HepG2 (cell line): ENCODE results near the gene GRID1. TPM values are rescaled to one million over a fixed set of nuclear protein-coding genes. Genes with fewer than 3 reads are reported as not detected.

Source experiments
- ATAC-seq: fragments of 200-7000 bp; cut with Tn5 transposase; 3 replicates; pipeline ENCODE4 v1.9.1; 2020; ENCODE audit warnings: mild to moderate bottlenecking, moderate library complexity
- BruUV-seq: library from RNA; stranded (reverse); fragments of 400-500 nt; replicated peaks from 2 replicates; lab custom pipeline; 2021; lab: Mats Ljungman, UMichigan
- CTCF ChIA-PET: fragments of 300-600 bp; formaldehyde crosslinking; extraction: SDS; loops from one replicate; lab custom pipeline; 2021; ENCODE audit warnings: low total read pairs, inconsistent platforms, low intra/inter-chr PET ratio; lab: Yijun Ruan, JAX
- POLR2A ChIA-PET: fragments of 350-600 bp; sonication (Branson Sonifier 250); formaldehyde crosslinking; loops from one replicate; lab custom pipeline; 2020; ENCODE audit warnings: antibody characterized with exemption, inconsistent platforms; lab: Yijun Ruan, JAX
- DNase-seq: peaks from one replicate; pipeline ENCODE4 v3.0.0-alpha.2; 2015; ENCODE audit warnings: low spot score
- FAIRE-seq: peaks from 3 replicates; lab custom pipeline; 2011; peaks lifted over from hg19 to GRCh38; lab: Jason Lieb, UNC
- H2AFZ ChIP-seq: one replicate; pipeline ENCODE4 v1.6.1; 2011; ENCODE audit warnings: low read length, inconsistent platforms
- H3K27ac ChIP-seq: fragments of 300-600 bp; 3 replicates; pipeline ENCODE4 v1.8.0; 2011; ENCODE audit warnings: mixed run types, mild to moderate bottlenecking, mixed read lengths, low read length, inconsistent platforms; ENCODE audit not compliant: insufficient read depth; ENCODE audit errors: extremely low read length
- H3K27me3 ChIP-seq, 2 experiments: fragments of 200-600 bp in 1 of 2; 2 replicates in 1 of 2; 3 replicates in 1 of 2; pipeline versions ENCODE4 v1.6.0 to v1.8.0; 2011; ENCODE audit warnings: low read length in 2 of 2, mild to moderate bottlenecking in 2 of 2, moderate library complexity in 2 of 2, inconsistent platforms in 1 of 2; ENCODE audit not compliant: insufficient read depth in 2 of 2, control insufficient read depth in 1 of 2
- H3K36me3 ChIP-seq, 2 experiments: fragments of 200-600 bp in 1 of 2; replicated peaks in 1 of 2; 2 replicates in 1 of 2; 3 replicates in 1 of 2; pipeline versions ENCODE4 v1.5.1 to v1.8.0; 2011; ENCODE audit warnings: low read length in 2 of 2, inconsistent platforms in 1 of 2; ENCODE audit not compliant: insufficient read depth in 2 of 2, control insufficient read depth in 1 of 2
- H3K4me1 ChIP-seq: 2 replicates; pipeline ENCODE4 v1.5.1; 2012; ENCODE audit warnings: low read length, inconsistent platforms; ENCODE audit not compliant: insufficient read depth
- H3K4me2 ChIP-seq: 2 replicates; pipeline ENCODE4 v1.6.0; 2011; ENCODE audit warnings: low read depth, low read length, inconsistent platforms
- H3K4me3 ChIP-seq, 3 experiments: fragments of 200-600 bp in 1 of 3; sonication (generic), shearing (Covaris generic) in 1 of 3; replicated peaks in 1 of 3; 2 replicates each; pipeline ENCODE4 v1.5.1; 2011 to 2016; ENCODE audit warnings: low read length in 3 of 3, inconsistent platforms in 2 of 3, low read depth in 2 of 3, mild to moderate bottlenecking in 2 of 3, control low read depth in 1 of 3, mixed read lengths in 1 of 3; ENCODE audit not compliant: insufficient read depth in 1 of 3
- H3K79me2 ChIP-seq: one replicate; pipeline ENCODE4 v1.6.1; 2011; ENCODE audit warnings: low read length, inconsistent platforms; ENCODE audit not compliant: insufficient read depth
- H3K9ac ChIP-seq: 2 replicates; pipeline ENCODE4 v1.6.0; 2011; ENCODE audit warnings: mild to moderate bottlenecking, low read depth, low read length, inconsistent platforms; ENCODE audit not compliant: insufficient read depth
- H3K9me3 ChIP-seq: 2 replicates; pipeline ENCODE4 v1.5.1; 2012; ENCODE audit warnings: mild to moderate bottlenecking, low read length
- H4K20me1 ChIP-seq: 2 replicates; pipeline ENCODE4 v1.6.0; 2011; ENCODE audit warnings: inconsistent platforms, mild to moderate bottlenecking, low read length, moderate library complexity; ENCODE audit not compliant: insufficient read depth
- ATF4 ChIP-seq, 2 experiments: fragments of 450-650 bp in 1 of 2; sonication (generic) in 1 of 2; formaldehyde crosslinking; IDR thresholded peaks; 2 replicates each; pipeline versions ENCODE4 v1.5.0 to v1.8.0; 2020 to 2022; ENCODE audit warnings: mild to moderate bottlenecking in 1 of 2, missing genetic modification reagents in 1 of 2
- ATF7 ChIP-seq, 2 experiments: fragments of 450-650 bp in 1 of 2; sonication (generic) in 1 of 2; formaldehyde crosslinking in 1 of 2; IDR thresholded peaks; 2 replicates each; pipeline versions ENCODE4 v1.4.0 to v1.6.1; 2016 to 2020; ENCODE audit warnings: antibody characterized with exemption in 1 of 2, mild to moderate bottlenecking in 1 of 2, missing genetic modification reagents in 1 of 2
- CEBPB ChIP-seq: IDR thresholded peaks from 2 replicates; pipeline ENCODE4 v1.6.1; 2011; ENCODE audit warnings: low read depth, low read length, improper control_type of control experiment, borderline replicate concordance
- CREM ChIP-seq, 2 experiments: sonication (generic) in 1 of 2; formaldehyde crosslinking in 1 of 2; IDR thresholded peaks; 2 replicates each; pipeline versions ENCODE4 v1.4.0 to v1.6.1; 2016 to 2020; ENCODE audit warnings: antibody characterized with exemption in 1 of 2, mild to moderate bottlenecking in 1 of 2, missing genetic modification reagents in 1 of 2
- FOSL2 ChIP-seq: sonication (generic); formaldehyde crosslinking; IDR thresholded peaks from 2 replicates; pipeline ENCODE4 v1.4.0; 2020; ENCODE audit warnings: missing genetic modification reagents
- FOXA1 ChIP-seq, 2 experiments: fragments of 450-650 bp in 1 of 2; sonication (generic) in 1 of 2; formaldehyde crosslinking in 1 of 2; IDR thresholded peaks; 2 replicates each; pipeline versions ENCODE4 v1.4.0 to v1.6.1; 2016 to 2020; ENCODE audit warnings: missing genetic modification reagents in 1 of 2
- GATAD2A ChIP-seq: IDR thresholded peaks from 2 replicates; pipeline ENCODE4 v1.6.1; 2016
- HNRNPLL ChIP-seq: fragments of 200-400 bp; formaldehyde crosslinking; IDR thresholded peaks from 2 replicates; pipeline ENCODE4 v1.6.1; 2017; ENCODE audit warnings: mild to moderate bottlenecking, low read depth, low read length; ENCODE audit not compliant: poor library complexity, severe bottlenecking
- MIER3 ChIP-seq: IDR thresholded peaks from 2 replicates; pipeline ENCODE4 v1.6.1; 2016; ENCODE audit warnings: missing compliant biosample characterization, borderline replicate concordance
- NFYB ChIP-seq: sonication (generic); formaldehyde crosslinking; IDR thresholded peaks from 2 replicates; pipeline ENCODE4 v1.4.0; 2020; ENCODE audit warnings: missing genetic modification reagents
- RFX1 ChIP-seq: fragments of 450-650 bp; IDR thresholded peaks from 2 replicates; pipeline ENCODE4 v1.6.1; 2017
- RXRB ChIP-seq: IDR thresholded peaks from 2 replicates; pipeline ENCODE4 v1.6.1; 2016; ENCODE audit warnings: borderline replicate concordance, missing genetic modification reagents, missing compliant biosample characterization
- SOX5 ChIP-seq: IDR thresholded peaks from 2 replicates; pipeline ENCODE4 v1.6.1; 2016; ENCODE audit warnings: borderline replicate concordance
- SP5 ChIP-seq: IDR thresholded peaks from 2 replicates; pipeline ENCODE4 v1.6.1; 2016; ENCODE audit warnings: low read depth, borderline replicate concordance
- TBX2 ChIP-seq: sonication (generic); formaldehyde crosslinking; IDR thresholded peaks from 2 replicates; pipeline ENCODE4 v1.5.0; 2020; ENCODE audit warnings: missing genetic modification reagents, mild to moderate bottlenecking, borderline replicate concordance
- XRCC5 ChIP-seq: fragments of 200-400 bp; formaldehyde crosslinking; optimal IDR thresholded peaks from 2 replicates; pipeline ENCODE3; 2017; ENCODE audit warnings: mild to moderate bottlenecking, low read length
- ZNF12 ChIP-seq: sonication (generic); formaldehyde crosslinking; IDR thresholded peaks from 2 replicates; pipeline ENCODE4 v1.5.0; 2020; ENCODE audit warnings: missing genetic modification reagents
- ZNF282 ChIP-seq: fragments of 450-650 bp; IDR thresholded peaks from 2 replicates; pipeline ENCODE4 v1.6.1; 2018; ENCODE audit not compliant: partially characterized antibody
- ZNF292 ChIP-seq: sonication (generic); formaldehyde crosslinking; IDR thresholded peaks from 2 replicates; pipeline ENCODE4 v1.8.1; 2022; ENCODE audit warnings: mild to moderate bottlenecking, low read depth, missing genetic modification reagents, borderline replicate concordance
- ZNF337 ChIP-seq: sonication (generic); formaldehyde crosslinking; IDR thresholded peaks from 2 replicates; pipeline ENCODE4 v1.5.1; 2020; ENCODE audit warnings: missing genetic modification reagents, low read depth, mild to moderate bottlenecking, borderline replicate concordance
- ZNF7 ChIP-seq: IDR thresholded peaks from 2 replicates; pipeline ENCODE4 v1.6.1; 2016; ENCODE audit warnings: missing biosample characterization, missing genetic modification reagents
- ZNF709 ChIP-seq: sonication (generic); formaldehyde crosslinking; IDR thresholded peaks from 2 replicates; pipeline ENCODE4 v1.5.0; 2020; ENCODE audit warnings: mild to moderate bottlenecking, missing genetic modification reagents
- ZNF713 ChIP-seq: sonication (generic); formaldehyde crosslinking; IDR thresholded peaks from 2 replicates; pipeline ENCODE4 v1.4.0; 2020; ENCODE audit warnings: mild to moderate bottlenecking, missing genetic modification reagents
- WGBS: methylation state at CpG from one replicate; pipeline ENCODE4 v1.1.6; 2017; ENCODE audit warnings: low lambda C conversion rate; 5-methylcytosine and 5-hydroxymethylcytosine counted together
- in situ Hi-C: cut with HindIII; loops from 2 replicates; pipeline ENCODE4 v1.10.0; 2017; ENCODE audit warnings: low pct_unique_long_range_greater_than_20kb; ENCODE audit not compliant: extremely low pct_ligation_motif_present
- intact Hi-C: fragments of 100-400 bp; cut with micrococcal nuclease; formaldehyde crosslinking; loops from one replicate; pipeline ENCODE4 v1.10.0; 2022; ENCODE audit not compliant: unreplicated experiment
- polyA plus RNA-seq, 8 experiments: library from polyadenylated mRNA; depleted of rRNA in 3 of 8; stranded (reverse) in 7 of 8; unstranded in 1 of 8; fragments of >200 nt; fragmentation: Illumina TruSeq in 4 of 8; extraction: Trizol in 4 of 8; gene quantifications; 2 replicates each; pipeline versions ENCODE4 v1.2.1 to v1.2.3, GENCODE V29; 2011 to 2016; ENCODE audit warnings: low read depth in 4 of 8, missing spikeins in 1 of 8, mixed read lengths in 1 of 8; ENCODE audit not compliant: insufficient read depth in 1 of 8
- total RNA-seq, 5 experiments: library from RNA; depleted of rRNA; stranded (reverse); fragments of >200 nt; fragmentation: Illumina TruSeq; extraction: Trizol; gene quantifications; 2 replicates each; pipeline ENCODE4 v1.2.3, GENCODE V29; 2016; ENCODE audit warnings: low read depth in 1 of 5

Gene GRID1
- total and polyA plus RNA-seq, 2 of the 13 experiments (the other 11 are each of a cell fraction or from before 2014, with no cell fraction given) = 0.05 TPM; not detected in 1

- CTCF ChIA-PET = no interaction called here
- no peaks in the 10 kb centered on the region for H3K27me3 ChIP-seq
Measured at GRCh38 chr10:85888559-85888958, 478.0 kb downstream of the GRID1 start.

GRCh38 chr10:85888004-85888403 lies 478.6 kb downstream of the GRID1 start:
- whole genome bisulfite sequencing = 0% methylated on average over 3 of the region's 3 CpGs
- CTCF ChIA-PET = no interaction called here
- DNase-seq = peak; percentile 64
- TF ChIP-seq ZNF12 (CRISPR knock-in tag) (peak; percentile 93), CREM (IDR thresholded peaks at IDR 0.05) (peak; percentile 37), CREM (CRISPR knock-in tag; IDR thresholded peaks at IDR 0.05) (no peak), HNRNPLL (no peak), ZNF282 (no peak), MIER3 (CRISPR knock-in tag) (peak; percentile 38; the same call in 1 of the 2 replicates), GATAD2A (CRISPR knock-in tag) (peak; percentile 52; the same call in 1 of the 2 replicates), RFX1 (no peak), XRCC5 (peak; percentile 55), ATF7 (IDR thresholded peaks at IDR 0.05) (peak; percentile 86), ATF7 (CRISPR knock-in tag; IDR thresholded peaks at IDR 0.05) (no peak), ATF4 (CRISPR knock-in tag; IDR thresholded peaks at IDR 0.05) (peak in 1 of 2 experiments; percentile 91; a peak in 2 of 4 replicates), FOXA1 (IDR thresholded peaks at IDR 0.05) (no peak), FOXA1 (CRISPR knock-in tag; IDR thresholded peaks at IDR 0.05) (peak; percentile 61; the same call in 1 of the 2 replicates), SP5 (CRISPR knock-in tag) (no peak), TBX2 (CRISPR knock-in tag) (0 out of 2 replicates have a peak, but pooled peaks have one; percentile 24), ZNF292 (CRISPR knock-in tag) (no peak), FOSL2 (CRISPR knock-in tag) (peak; percentile 68), SOX5 (CRISPR knock-in tag) (peak; percentile 97), RXRB (CRISPR knock-in tag) (peak; percentile 78), ZNF337 (no peak)

More at GRCh38 chr10:85888559-85888958, 478.0 kb downstream of the GRID1 start:
- Histone ChIP-seq H2AFZ (no peak overlapping the region), H4K20me1 (no peaks in the 10 kb centered on the region), H3K4me2 (no peak overlapping the region), H3K4me1 (peaks cover 11% of the 10 kb centered on the region), H3K79me2 (no peaks in the 10 kb centered on the region), H3K9me3 (no peaks in the 10 kb centered on the region), H3K9ac (no peak overlapping the region), H3K36me3 (no peaks in the 10 kb centered on the region), H3K4me3 (no peak overlapping the region), H3K27ac (no peak overlapping the region)
- DNase-seq = no peak
- TF ChIP-seq ZNF713 (CRISPR knock-in tag) = no peak
- no peak for TF ChIP-seq CEBPB
- TF ChIP-seq ZNF7 (CRISPR knock-in tag) = no peak
- no peak for TF ChIP-seq NFYB (CRISPR knock-in tag)
- TF ChIP-seq ZNF709 (CRISPR knock-in tag) = no peak
- POLR2A ChIA-PET = no interaction called here
- in situ Hi-C loops = no loop called here
- no peak for FAIRE-seq
- ATAC-seq = no peak; the same call in 2 of the 3 replicates
- intact Hi-C loops = no loop called here
- 0% methylated on average over 2 of the region's 2 CpGs for WGBS
- BruUV-seq = no TSS peak

More at GRCh38 chr10:85888004-85888403, 478.6 kb downstream of the GRID1 start:
- no peaks in the 10 kb centered on the region for H3K27me3 ChIP-seq
- H3K27ac ChIP-seq = no peak overlapping the region
- no peaks in the 10 kb centered on the region for H3K79me2 ChIP-seq
- POLR2A ChIA-PET = no interaction called here
- FAIRE-seq = no peak
- peak overlapping the region; percentile 14; the same call in 1 of the 2 replicates for H3K4me2 ChIP-seq
- H3K4me1 ChIP-seq = peaks cover 11% of the 10 kb centered on the region
- no peaks in the 10 kb centered on the region for H4K20me1 ChIP-seq
- intact Hi-C loops = no loop called here
- in situ Hi-C loops = no loop called here
- no peak overlapping the region for H3K9ac ChIP-seq
- no peaks in the 10 kb centered on the region for H3K36me3 ChIP-seq
- no TSS peak for BruUV-seq
- no peak overlapping the region for H2AFZ ChIP-seq
- ATAC-seq = peak; percentile 98
- H3K4me3 ChIP-seq = no peak overlapping the region
- no peaks in the 10 kb centered on the region for H3K9me3 ChIP-seq
